ENCODE results near the gene MED29. TPM values are rescaled to one million over a fixed set of nuclear protein-coding genes. Genes with fewer than 3 reads are reported as not detected.

MED29 gene
- total RNA-seq, 1 donor from 2014 or later = 37.8 TPM

DNA sequence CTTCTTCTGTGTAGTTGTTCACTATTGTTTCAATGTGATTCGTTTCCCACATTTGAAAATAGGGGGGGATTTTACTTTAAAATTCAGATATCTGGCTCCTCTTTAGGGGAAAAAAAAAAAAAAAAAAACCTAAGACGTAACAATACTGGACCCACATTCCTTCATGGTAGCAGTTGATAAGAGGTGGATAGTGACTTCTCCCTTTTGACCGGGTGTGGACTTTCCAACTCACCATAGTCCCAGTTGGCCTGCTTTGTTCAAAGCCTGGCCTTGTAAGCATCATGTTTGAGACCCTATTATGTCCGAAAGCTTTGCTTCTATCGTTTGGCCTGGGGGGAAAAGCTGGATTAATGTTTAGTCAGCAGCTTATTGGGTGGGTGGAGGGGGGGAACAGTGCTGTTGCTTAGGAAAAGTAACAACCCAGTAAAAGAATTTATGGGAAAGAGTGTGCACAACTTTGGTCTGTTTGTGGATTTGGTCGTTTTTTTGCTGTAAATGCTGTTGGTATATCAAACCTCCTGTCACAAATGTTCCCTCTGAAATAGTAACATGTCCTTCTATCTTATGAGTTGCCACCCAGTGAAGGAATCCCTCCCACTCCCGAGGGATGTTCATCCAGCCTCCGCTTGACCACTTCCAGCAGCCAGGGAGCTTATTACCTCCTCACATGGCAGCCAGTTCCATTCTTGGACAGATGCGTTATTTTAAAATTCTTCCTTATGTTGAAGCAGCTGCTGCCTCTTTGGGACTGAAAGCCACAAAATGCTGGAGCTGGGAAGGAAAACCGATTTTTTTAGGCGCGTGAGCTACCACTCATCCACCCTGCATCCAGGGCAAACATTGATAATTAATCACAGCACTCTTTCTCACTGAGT, 38.6 kb upstream of the MED29 start:
- TF ChIP-seq, protein P1, sequence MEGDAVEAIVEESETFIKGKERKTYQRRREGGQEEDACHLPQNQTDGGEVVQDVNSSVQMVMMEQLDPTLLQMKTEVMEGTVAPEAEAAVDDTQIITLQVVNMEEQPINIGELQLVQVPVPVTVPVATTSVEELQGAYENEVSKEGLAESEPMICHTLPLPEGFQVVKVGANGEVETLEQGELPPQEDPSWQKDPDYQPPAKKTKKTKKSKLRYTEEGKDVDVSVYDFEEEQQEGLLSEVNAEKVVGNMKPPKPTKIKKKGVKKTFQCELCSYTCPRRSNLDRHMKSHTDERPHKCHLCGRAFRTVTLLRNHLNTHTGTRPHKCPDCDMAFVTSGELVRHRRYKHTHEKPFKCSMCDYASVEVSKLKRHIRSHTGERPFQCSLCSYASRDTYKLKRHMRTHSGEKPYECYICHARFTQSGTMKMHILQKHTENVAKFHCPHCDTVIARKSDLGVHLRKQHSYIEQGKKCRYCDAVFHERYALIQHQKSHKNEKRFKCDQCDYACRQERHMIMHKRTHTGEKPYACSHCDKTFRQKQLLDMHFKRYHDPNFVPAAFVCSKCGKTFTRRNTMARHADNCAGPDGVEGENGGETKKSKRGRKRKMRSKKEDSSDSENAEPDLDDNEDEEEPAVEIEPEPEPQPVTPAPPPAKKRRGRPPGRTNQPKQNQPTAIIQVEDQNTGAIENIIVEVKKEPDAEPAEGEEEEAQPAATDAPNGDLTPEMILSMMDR (IDR thresholded peaks at IDR 0.05) = no peak
- peaks cover 6 to 36% of the 10 kb centered on the region in 2 donors for H3K36me3 ChIP-seq
- H3K9me3 ChIP-seq = no peaks in the 10 kb centered on the region
- no peaks in the 10 kb centered on the region for H3K27me3 ChIP-seq
- DNase-seq (ENCODE audit: extremely low spot score in 2 of 2) = no peak
- peaks cover 39% of the 10 kb centered on the region for H3K4me1 ChIP-seq
- H3K27ac ChIP-seq = peak overlapping the region; percentile 67
- intact Hi-C loops (cut with DNase I) = no loop called here
- no peak overlapping the region for H3K4me3 ChIP-seq

DNA sequence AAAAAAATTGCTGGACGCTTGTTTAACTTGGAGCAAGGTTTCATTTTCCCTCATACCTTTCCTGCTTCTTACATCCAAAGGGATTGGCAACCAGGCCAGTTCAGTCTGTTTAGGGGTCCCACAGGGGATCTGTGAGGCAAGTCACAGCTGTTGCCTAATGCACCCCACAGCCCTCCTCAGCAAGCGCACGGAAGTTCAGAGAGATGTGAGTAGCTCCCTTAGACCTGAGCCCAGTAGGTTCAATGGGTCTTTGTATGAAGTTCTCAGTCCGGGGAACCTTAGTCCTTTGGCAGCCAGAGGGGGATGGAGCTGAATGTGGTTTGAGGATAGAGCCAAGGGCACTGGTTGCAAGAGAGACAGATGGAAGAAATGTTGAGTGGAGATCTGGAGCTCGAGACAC, 35.9 kb upstream of the MED29 start:
- Histone ChIP-seq H3K4me3 (no peak overlapping the region), H3K9me3 (no peaks in the 10 kb centered on the region), H3K27ac (no peak overlapping the region), H3K4me1 (peaks cover 29% of the 10 kb centered on the region), H3K27me3 (no peaks in the 10 kb centered on the region), H3K36me3 (peaks cover 12 to 63% of the 10 kb centered on the region in 2 donors)
- TF ChIP-seq POLR2AphosphoS5 (IDR thresholded peaks at IDR 0.05; ENCODE audit: insufficient read depth in 1 of 2, low read depth in 1 of 2) (no peak), POLR2A (IDR thresholded peaks at IDR 0.05) (no peak)
- TF ChIP-seq, protein P1 (IDR thresholded peaks at IDR 0.05) = no peak
- no peak for DNase-seq (ENCODE audit: extremely low spot score in 2 of 2)
- intact Hi-C loops (cut with DNase I) = no loop called here

DNA sequence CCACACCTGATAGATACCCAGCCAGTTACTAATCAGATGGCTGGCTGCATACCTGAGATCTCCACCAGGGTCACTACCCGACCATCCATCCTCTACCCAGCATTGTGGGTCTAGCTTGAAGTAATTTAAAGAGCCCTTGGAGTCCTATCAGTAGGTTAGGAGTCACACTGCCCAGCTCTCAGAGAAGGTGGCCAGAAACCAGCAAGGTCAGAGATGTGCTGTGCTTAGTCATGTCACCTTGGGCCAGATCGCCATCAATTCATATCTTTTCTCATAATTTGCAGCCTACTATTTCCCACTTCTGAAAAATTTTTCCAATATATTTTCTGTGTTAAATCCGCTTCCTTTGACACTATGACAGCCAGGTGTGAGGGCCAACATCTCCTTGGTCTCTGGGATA, 35.1 kb upstream of the MED29 start:
- TF ChIP-seq POLR2A (IDR thresholded peaks at IDR 0.05) = no peak
- TF ChIP-seq POLR2AphosphoS5 (IDR thresholded peaks at IDR 0.05; ENCODE audit: insufficient read depth in 1 of 2, low read depth in 1 of 2) = no peak
- TF ChIP-seq, protein P1 (IDR thresholded peaks at IDR 0.05) = no peak
- H3K9me3 ChIP-seq = no peaks in the 10 kb centered on the region
- peaks cover 12 to 71% of the 10 kb centered on the region in 2 donors for H3K36me3 ChIP-seq
- H3K4me3 ChIP-seq = no peak overlapping the region
- peaks cover 21% of the 10 kb centered on the region for H3K4me1 ChIP-seq
- H3K27me3 ChIP-seq = no peaks in the 10 kb centered on the region
- no peak overlapping the region for H3K27ac ChIP-seq
- no peak for DNase-seq (ENCODE audit: extremely low spot score in 2 of 2)
- intact Hi-C loops (cut with DNase I) = no loop called here

- Histone ChIP-seq H3K9me3 (no peaks in the 10 kb centered on the region), H3K4me3 (no peak overlapping the region), H3K27ac (no peak overlapping the region), H3K27me3 (no peaks in the 10 kb centered on the region), H3K36me3 (peaks cover 12 to 76% of the 10 kb centered on the region in 2 donors), H3K4me1 (peaks cover 19% of the 10 kb centered on the region)
- TF ChIP-seq, protein P1 (IDR thresholded peaks at IDR 0.05) = no peak
- TF ChIP-seq POLR2A (IDR thresholded peaks at IDR 0.05) = no peak
- TF ChIP-seq POLR2AphosphoS5 (IDR thresholded peaks at IDR 0.05; ENCODE audit: insufficient read depth in 1 of 2, low read depth in 1 of 2) = no peak
- no peak for DNase-seq (ENCODE audit: extremely low spot score in 2 of 2)
- intact Hi-C loops (cut with DNase I) = no loop called here
Measured at GRCh38 chr19:39356647-39357046, 34.5 kb upstream of the MED29 start.

DNA sequence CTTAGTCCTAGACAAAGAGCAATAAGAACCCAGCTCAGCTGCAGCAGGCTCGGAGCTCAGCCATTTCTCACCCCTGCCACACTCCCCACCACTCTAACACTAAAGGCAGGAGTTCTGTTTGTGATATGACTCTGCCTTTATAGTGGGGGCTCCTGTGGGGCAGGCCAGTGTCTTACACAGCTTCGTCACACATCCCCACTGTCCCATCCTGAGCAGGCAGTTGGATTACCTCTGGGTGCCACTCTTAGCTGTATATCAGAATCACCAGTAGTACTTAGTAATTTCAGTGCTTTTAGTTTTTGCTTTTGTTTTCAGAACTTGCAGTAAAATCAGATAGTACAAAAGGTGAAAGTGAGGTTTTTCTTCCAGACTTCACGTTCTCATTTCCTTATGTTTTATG, 32.2 kb upstream of the MED29 start:
- H3K9me3 ChIP-seq = no peaks in the 10 kb centered on the region
- peaks cover 12 to 70% of the 10 kb centered on the region in 2 donors for H3K36me3 ChIP-seq
- intact Hi-C loops (cut with DNase I) = no loop called here

More for the DNA sequence above, 32.2 kb upstream of the MED29 start:
- TF ChIP-seq, protein P1 (IDR thresholded peaks at IDR 0.05) = no peak
- TF ChIP-seq POLR2A (IDR thresholded peaks at IDR 0.05) = no peak
- no peaks in the 10 kb centered on the region for H3K27me3 ChIP-seq
- no peak for DNase-seq (ENCODE audit: extremely low spot score in 2 of 2)
- H3K27ac ChIP-seq = peak overlapping the region; percentile 20
- H3K4me3 ChIP-seq = no peak overlapping the region
- H3K4me1 ChIP-seq = peaks cover 26% of the 10 kb centered on the region
